Neural crest cell (in vitro differentiated cells): ENCODE measurements around the gene ACVR1. TPM values are rescaled to one million over a fixed set of nuclear protein-coding genes. Genes with fewer than 3 reads are reported as not detected.

ENCODE experiments used
- DNase-seq: peaks from one replicate; pipeline ENCODE4 v3.0.0; 2021; ENCODE audit warnings: low read depth, mixed read lengths, low spot score
- H3K27ac Mint-ChIP-seq: one replicate; pipeline ENCODE4 v1.8.0; 2021; ENCODE audit warnings: mild to moderate bottlenecking, mixed read lengths; ENCODE audit not compliant: unreplicated experiment
- H3K27me3 Mint-ChIP-seq: 2 replicates; pipeline ENCODE4 v1.8.0; 2021; ENCODE audit warnings: low read depth, mild to moderate bottlenecking, mixed read lengths
- H3K36me3 Mint-ChIP-seq: 2 replicates; pipeline ENCODE4 v1.8.0; 2021; ENCODE audit warnings: low read depth, mild to moderate bottlenecking, mixed read lengths
- H3K4me1 Mint-ChIP-seq: 2 replicates; pipeline ENCODE4 v1.8.0; 2021; ENCODE audit warnings: mixed read lengths
- H3K4me3 Mint-ChIP-seq: one replicate; pipeline ENCODE4 v1.8.0; 2021; ENCODE audit warnings: mild to moderate bottlenecking, mixed read lengths
- H3K9me3 Mint-ChIP-seq: 2 replicates; pipeline ENCODE4 v1.8.0; 2021; ENCODE audit warnings: mixed read lengths
- CTCF ChIP-seq: fragments of 200-600 bp; sonication (generic); conservative IDR thresholded peaks from 2 replicates; pipeline ENCODE4 v1.5.0; 2021; ENCODE audit warnings: antibody characterized with exemption, mild to moderate bottlenecking
- total RNA-seq: library from RNA; stranded (reverse); gene quantifications from 2 replicates; pipeline ENCODE4 v1.2.1, GENCODE V29; 2021

ACVR1 gene
- total RNA-seq, 1 donor from 2014 or later, result 12.5 TPM

- DNase-seq, result no peak
- H3K4me1 Mint-ChIP-seq, result peaks cover 6% of the 10 kb centered on the region
- no peaks in the 10 kb centered on the region for H3K9me3 Mint-ChIP-seq
- H3K27ac Mint-ChIP-seq, result no peak overlapping the region
- H3K27me3 Mint-ChIP-seq, result peaks cover 40% of the 10 kb centered on the region
- H3K36me3 Mint-ChIP-seq, result no peaks in the 10 kb centered on the region
- H3K4me3 Mint-ChIP-seq, result no peak overlapping the region
- TF ChIP-seq CTCF, result no peak
Observed at GRCh38 chr2:157880927-157881326, 4.8 kb upstream of the ACVR1 start.

- Mint-ChIP-seq H3K4me1 (peaks cover 23% of the 10 kb centered on the region), H3K4me3 (peak overlapping the region; percentile 81), H3K27ac (no peak overlapping the region), H3K9me3 (no peaks in the 10 kb centered on the region), H3K27me3 (peaks cover 39% of the 10 kb centered on the region), H3K36me3 (no peaks in the 10 kb centered on the region)
- DNase-seq, result no peak
- no peak for TF ChIP-seq CTCF
Observed at GRCh38 chr2:157877761-157878400, 1.8 kb upstream of the ACVR1 start.

GRCh38 chr2:157876786-157877138, 632 bp upstream of the ACVR1 start:
- H3K27me3 Mint-ChIP-seq, result peaks cover 37% of the 10 kb centered on the region
- H3K4me3 Mint-ChIP-seq, result peak overlapping the region; percentile 81
- H3K9me3 Mint-ChIP-seq, result no peaks in the 10 kb centered on the region
- no peaks in the 10 kb centered on the region for H3K36me3 Mint-ChIP-seq
- no peak for DNase-seq
- no peak overlapping the region for H3K27ac Mint-ChIP-seq
- no peak for TF ChIP-seq CTCF
- peaks cover 23% of the 10 kb centered on the region for H3K4me1 Mint-ChIP-seq

DNA sequence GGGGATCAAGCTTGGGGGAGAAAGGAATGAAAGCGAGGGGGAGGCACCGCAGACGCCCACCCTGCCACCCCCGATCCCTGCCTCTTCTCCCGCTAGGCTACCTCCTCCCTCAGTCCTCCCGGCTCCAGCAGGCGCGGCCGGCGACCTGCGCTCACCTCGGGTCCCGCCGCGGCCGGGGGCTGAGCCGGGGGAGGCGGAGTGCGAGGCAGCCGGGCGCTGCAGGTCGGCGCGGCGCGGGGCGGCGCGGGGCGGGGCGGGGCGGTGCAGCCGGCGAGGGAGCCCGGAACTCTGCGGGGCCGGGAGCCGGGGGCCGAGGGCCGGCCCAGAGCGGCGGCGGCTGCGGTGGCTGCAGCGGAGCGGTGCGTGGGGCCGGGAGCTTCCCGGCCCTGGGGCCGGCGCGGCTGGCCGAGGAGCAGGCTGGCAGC, 477 bp downstream of the ACVR1 start:
- Mint-ChIP-seq H3K27ac (no peak overlapping the region), H3K27me3 (peaks cover 41% of the 10 kb centered on the region), H3K4me1 (peaks cover 28% of the 10 kb centered on the region), H3K9me3 (no peaks in the 10 kb centered on the region), H3K4me3 (peak overlapping the region; percentile 98), H3K36me3 (no peaks in the 10 kb centered on the region)
- peak; percentile 36 for DNase-seq
- no peak for TF ChIP-seq CTCF

GRCh38 chr2:157874997-157875640, 1.0 kb downstream of the ACVR1 start:
- DNase-seq, result no peak
- H3K9me3 Mint-ChIP-seq, result no peaks in the 10 kb centered on the region
- no peak for TF ChIP-seq CTCF
- H3K4me3 Mint-ChIP-seq, result peak overlapping the region; percentile 98
- peaks cover 28% of the 10 kb centered on the region for H3K4me1 Mint-ChIP-seq
- no peaks in the 10 kb centered on the region for H3K36me3 Mint-ChIP-seq
- H3K27me3 Mint-ChIP-seq, result peaks cover 41% of the 10 kb centered on the region
- peak overlapping the region; percentile 50 for H3K27ac Mint-ChIP-seq
